Cardiac muscle cell (in vitro differentiated cells and primary cell): ENCODE results near the gene VPS13C. TPM values are rescaled to one million over a fixed set of nuclear protein-coding genes. Genes with fewer than 3 reads are reported as not detected.

Experiments used
- DNase-seq, 2 donors: peaks; one replicate each; pipeline versions ENCODE4 v3.0.0 to v3.0.0-alpha.2; 2010 to 2017; ENCODE audit warnings: low read depth in 1 of 2, low spot score in 1 of 2
- H3K27ac ChIP-seq: fragments of 200-600 bp; sonication (generic); 2 replicates; pipeline ENCODE4 v1.5.1; 2016
- H3K27me3 ChIP-seq: fragments of 200-600 bp; sonication (generic); 2 replicates; pipeline ENCODE4 v1.6.0; 2016; ENCODE audit warnings: control low read depth
- H3K36me3 ChIP-seq: fragments of 200-600 bp; sonication (generic); 2 replicates; pipeline ENCODE4 v1.5.1; 2016; ENCODE audit warnings: control low read depth
- H3K4me1 ChIP-seq: fragments of 200-600 bp; sonication (generic); 2 replicates; pipeline ENCODE4 v1.8.1; 2017; ENCODE audit warnings: low read depth, mild to moderate bottlenecking, mixed run types
- H3K4me3 ChIP-seq: fragments of 200-600 bp; sonication (generic); 2 replicates; pipeline ENCODE4 v1.5.1; 2016; ENCODE audit warnings: mild to moderate bottlenecking
- H3K9me3 ChIP-seq: fragments of 200-600 bp; sonication (generic); 2 replicates; pipeline ENCODE4 v1.5.1; 2017; ENCODE audit warnings: low read depth, mild to moderate bottlenecking, control low read depth
- CTCF ChIP-seq: IDR thresholded peaks from 2 replicates; pipeline ENCODE4 v1.5.1; 2012; ENCODE audit warnings: low read depth, mild to moderate bottlenecking, low read length
- polyA plus RNA-seq: library from polyadenylated mRNA; unstranded; fragments of >200 nt; fragmentation: Nextera tagmentation; extraction: Ambion mirVana; gene quantifications from 2 replicates; pipeline ENCODE4 v1.2.1, GENCODE V29; 2016
- total RNA-seq: library from RNA; depleted of rRNA; stranded (reverse); fragments of >200 nt; gene quantifications from 2 replicates; pipeline ENCODE4 v1.2.3, GENCODE V29; 2016

VPS13C gene
- total and polyA plus RNA-seq, 2 experiments from 2014 or later: 4.5 to 31.8 TPM

GRCh38 chr15:62087671-62088352 lies 27.6 kb upstream of the VPS13C start:
- peak in 1 of 2 donors; percentile 70 for DNase-seq
- Histone ChIP-seq H3K36me3 (no peaks in the 10 kb centered on the region), H3K9me3 (no peaks in the 10 kb centered on the region), H3K27ac (no peak overlapping the region), H3K4me3 (no peak overlapping the region), H3K4me1 (no peaks in the 10 kb centered on the region), H3K27me3 (no peaks in the 10 kb centered on the region)
- no peak for TF ChIP-seq CTCF

GRCh38 chr15:62085740-62086139 lies 25.5 kb upstream of the VPS13C start:
- peak in 1 of 2 donors; percentile 52 for DNase-seq
- no peaks in the 10 kb centered on the region for H3K27me3 ChIP-seq
- no peaks in the 10 kb centered on the region for H3K4me1 ChIP-seq
- H3K4me3 ChIP-seq: no peak overlapping the region
- no peak for TF ChIP-seq CTCF
- H3K9me3 ChIP-seq: no peaks in the 10 kb centered on the region
- H3K27ac ChIP-seq: no peak overlapping the region
- H3K36me3 ChIP-seq: no peaks in the 10 kb centered on the region

- Histone ChIP-seq H3K36me3 (no peaks in the 10 kb centered on the region), H3K4me1 (no peaks in the 10 kb centered on the region), H3K4me3 (no peak overlapping the region), H3K9me3 (no peaks in the 10 kb centered on the region), H3K27ac (no peak overlapping the region), H3K27me3 (no peaks in the 10 kb centered on the region)
- no peak for TF ChIP-seq CTCF
- no peak for DNase-seq
Observed at GRCh38 chr15:62083194-62084154, 23.2 kb upstream of the VPS13C start.

GRCh38 chr15:62079594-62079993 lies 19.3 kb upstream of the VPS13C start:
- no peak for TF ChIP-seq CTCF
- Histone ChIP-seq H3K36me3 (no peaks in the 10 kb centered on the region), H3K9me3 (no peaks in the 10 kb centered on the region), H3K4me1 (no peaks in the 10 kb centered on the region), H3K27ac (no peak overlapping the region), H3K27me3 (no peaks in the 10 kb centered on the region), H3K4me3 (no peak overlapping the region)
- no peak for DNase-seq

- Histone ChIP-seq H3K36me3 (no peaks in the 10 kb centered on the region), H3K27me3 (peaks cover under 1% of the 10 kb centered on the region), H3K9me3 (no peaks in the 10 kb centered on the region), H3K4me1 (no peaks in the 10 kb centered on the region), H3K4me3 (no peak overlapping the region), H3K27ac (no peak overlapping the region)
- peak in 1 of 2 donors; percentile 46 for DNase-seq
- TF ChIP-seq CTCF: no peak
Observed at GRCh38 chr15:62075595-62076277, 15.5 kb upstream of the VPS13C start.
